HG03439 (cell line): Measurements from ENCODE around the gene CDC42EP4.

Experiments used
- ATAC-seq: cut with Tn5 transposase; IDR thresholded peaks from one replicate; pipeline ENCODE4 v1.9.1; 2021; ENCODE audit warnings: mild to moderate bottlenecking, moderate library complexity; ENCODE audit not compliant: unreplicated experiment

Gene CDC42EP4, protein sequence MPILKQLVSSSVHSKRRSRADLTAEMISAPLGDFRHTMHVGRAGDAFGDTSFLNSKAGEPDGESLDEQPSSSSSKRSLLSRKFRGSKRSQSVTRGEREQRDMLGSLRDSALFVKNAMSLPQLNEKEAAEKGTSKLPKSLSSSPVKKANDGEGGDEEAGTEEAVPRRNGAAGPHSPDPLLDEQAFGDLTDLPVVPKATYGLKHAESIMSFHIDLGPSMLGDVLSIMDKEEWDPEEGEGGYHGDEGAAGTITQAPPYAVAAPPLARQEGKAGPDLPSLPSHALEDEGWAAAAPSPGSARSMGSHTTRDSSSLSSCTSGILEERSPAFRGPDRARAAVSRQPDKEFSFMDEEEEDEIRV

GRCh38 chr17:73311781-73312641, at the start of gene CDC42EP4:
Gene CDC42EP4, minus strand, starts transcription at chr17:73312001. Its CDS starts 25,501 bp downstream, at chr17:73286500.
- peak; percentile 87 for ATAC-seq

GRCh38 chr17:73360961-73361761, 49.4 kb upstream of the CDC42EP4 start:
- ATAC-seq: no peak

DNA sequence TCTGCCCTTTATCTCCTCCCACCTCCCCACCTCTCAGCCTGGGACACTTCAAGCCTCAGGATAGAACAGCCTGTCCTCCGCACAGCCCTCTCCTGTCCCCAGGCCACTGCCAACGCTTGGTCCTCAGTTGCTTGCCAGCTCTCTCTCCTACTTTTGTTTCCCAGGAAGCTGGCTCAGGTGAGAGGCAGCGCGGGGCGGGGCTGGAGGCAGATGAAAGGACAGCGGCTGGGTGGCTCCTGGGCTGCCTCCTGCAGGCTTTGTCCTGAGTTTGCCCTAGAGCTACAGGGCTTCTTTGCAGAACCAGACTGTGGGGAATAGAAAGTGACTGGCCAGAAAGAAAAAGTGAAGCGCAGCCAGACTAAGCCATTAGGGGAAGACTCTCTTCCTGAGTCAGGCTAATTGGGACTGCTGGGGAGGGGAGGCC, 48.2 kb upstream of the CDC42EP4 start:
- no peak for ATAC-seq

DNA sequence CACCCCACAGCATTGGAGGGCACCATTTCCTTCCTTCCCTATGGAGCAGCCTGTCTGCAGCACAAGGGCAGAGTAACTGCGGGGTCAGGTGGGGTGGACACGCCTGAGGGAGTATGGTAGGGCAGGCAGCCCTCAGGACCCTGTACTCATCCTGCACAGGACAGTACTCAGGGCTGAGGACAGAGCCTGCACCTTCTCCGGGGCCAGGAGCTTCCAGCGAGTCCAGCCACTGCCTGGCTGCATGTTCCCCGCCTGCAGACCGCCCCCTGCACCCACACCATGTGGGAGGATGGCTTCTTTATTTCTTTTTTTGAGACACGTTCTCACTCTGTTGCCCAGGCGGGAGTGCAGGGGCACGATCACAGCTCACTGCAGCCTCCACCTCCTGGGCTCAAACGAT, 47.6 kb upstream of the CDC42EP4 start:
- no peak for ATAC-seq

DNA sequence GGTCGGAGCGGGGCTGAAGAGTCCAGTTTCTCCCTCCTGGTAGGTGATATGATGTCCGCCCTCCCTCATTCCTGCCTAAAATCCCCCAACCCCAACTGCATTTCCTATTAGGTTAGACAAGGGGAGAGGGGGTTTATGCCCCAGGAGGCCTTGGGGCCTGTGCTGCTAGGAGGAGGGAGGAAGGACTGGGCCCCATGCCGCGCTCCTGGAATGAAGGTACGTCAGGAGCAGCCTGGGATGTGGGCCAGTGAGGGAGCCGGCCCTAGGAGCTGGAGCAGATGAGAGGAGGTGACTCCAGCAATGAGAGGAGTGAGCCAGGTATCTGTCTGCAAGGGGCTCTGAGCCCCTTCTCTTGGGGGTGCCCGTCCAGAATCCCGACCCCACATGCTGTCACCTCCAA, 46.9 kb upstream of the CDC42EP4 start:
- ATAC-seq: no peak

- ATAC-seq: no peak
Observed at GRCh38 chr17:73357981-73358380, 46.2 kb upstream of the CDC42EP4 start.

DNA sequence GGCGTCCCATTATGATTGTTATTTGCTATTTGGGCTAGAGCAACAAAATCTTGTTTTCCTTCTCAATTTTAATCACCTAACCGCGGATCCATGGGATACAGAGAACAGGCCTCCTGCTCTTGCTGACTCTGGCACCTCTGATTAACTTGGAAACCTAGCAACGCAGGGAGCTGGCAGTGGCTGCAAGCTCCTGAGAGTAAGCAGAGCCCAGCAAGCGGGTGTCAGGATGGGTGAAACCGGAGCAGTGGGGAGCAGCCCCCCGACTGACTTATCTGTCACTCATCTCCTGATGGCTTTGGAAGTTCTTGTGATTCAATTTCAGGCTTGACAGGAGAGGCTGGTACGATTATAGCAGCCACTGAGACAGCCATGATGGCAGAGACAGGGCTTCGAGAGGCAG, 45.5 kb upstream of the CDC42EP4 start:
- no peak for ATAC-seq

DNA sequence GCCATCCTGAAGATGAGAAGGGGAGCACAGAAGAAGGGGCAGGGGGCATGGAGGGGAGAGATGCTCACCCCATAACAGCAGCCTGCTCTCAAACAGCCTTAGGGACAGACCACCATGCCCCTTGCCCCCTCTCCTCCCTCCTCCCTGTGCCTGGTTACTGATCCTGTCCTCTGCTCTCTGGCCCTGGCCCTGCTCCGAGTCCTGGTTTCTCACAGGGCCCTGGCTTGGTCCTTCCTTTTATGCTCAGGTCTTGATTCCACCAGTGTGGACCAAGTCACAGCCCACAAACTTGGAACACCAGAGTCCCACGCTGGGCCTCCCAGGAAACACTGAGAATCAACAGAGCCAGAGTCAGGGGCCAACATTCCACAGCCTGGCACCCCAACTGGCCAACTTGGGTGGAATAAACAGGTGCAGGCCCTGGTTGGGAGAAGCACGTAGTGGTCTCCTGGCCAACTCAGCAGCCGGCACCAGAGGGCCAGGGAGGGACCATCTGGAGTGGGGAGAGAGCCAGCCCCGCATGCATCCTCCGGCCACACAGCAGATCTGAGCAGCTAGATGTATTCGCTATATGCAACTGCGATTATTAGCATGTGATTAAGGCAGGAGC, 44.9 kb upstream of the CDC42EP4 start:
- ATAC-seq: no peak

GRCh38 chr17:73354423-73355284, 42.9 kb upstream of the CDC42EP4 start:
- ATAC-seq: no peak

GRCh38 chr17:73352261-73352660, 40.5 kb upstream of the CDC42EP4 start:
- no peak for ATAC-seq

- no peak for ATAC-seq
Observed at GRCh38 chr17:73351764-73352163, 40.0 kb upstream of the CDC42EP4 start.

- no peak for ATAC-seq
Observed at GRCh38 chr17:73350864-73351263, 39.1 kb upstream of the CDC42EP4 start.

- ATAC-seq: no peak
Observed at GRCh38 chr17:73349647-73350046, 37.8 kb upstream of the CDC42EP4 start.

- no peak for ATAC-seq
Observed at GRCh38 chr17:73349138-73349537, 37.3 kb upstream of the CDC42EP4 start.

GRCh38 chr17:73348829-73349095, 37.0 kb upstream of the CDC42EP4 start:
- ATAC-seq: no peak

DNA sequence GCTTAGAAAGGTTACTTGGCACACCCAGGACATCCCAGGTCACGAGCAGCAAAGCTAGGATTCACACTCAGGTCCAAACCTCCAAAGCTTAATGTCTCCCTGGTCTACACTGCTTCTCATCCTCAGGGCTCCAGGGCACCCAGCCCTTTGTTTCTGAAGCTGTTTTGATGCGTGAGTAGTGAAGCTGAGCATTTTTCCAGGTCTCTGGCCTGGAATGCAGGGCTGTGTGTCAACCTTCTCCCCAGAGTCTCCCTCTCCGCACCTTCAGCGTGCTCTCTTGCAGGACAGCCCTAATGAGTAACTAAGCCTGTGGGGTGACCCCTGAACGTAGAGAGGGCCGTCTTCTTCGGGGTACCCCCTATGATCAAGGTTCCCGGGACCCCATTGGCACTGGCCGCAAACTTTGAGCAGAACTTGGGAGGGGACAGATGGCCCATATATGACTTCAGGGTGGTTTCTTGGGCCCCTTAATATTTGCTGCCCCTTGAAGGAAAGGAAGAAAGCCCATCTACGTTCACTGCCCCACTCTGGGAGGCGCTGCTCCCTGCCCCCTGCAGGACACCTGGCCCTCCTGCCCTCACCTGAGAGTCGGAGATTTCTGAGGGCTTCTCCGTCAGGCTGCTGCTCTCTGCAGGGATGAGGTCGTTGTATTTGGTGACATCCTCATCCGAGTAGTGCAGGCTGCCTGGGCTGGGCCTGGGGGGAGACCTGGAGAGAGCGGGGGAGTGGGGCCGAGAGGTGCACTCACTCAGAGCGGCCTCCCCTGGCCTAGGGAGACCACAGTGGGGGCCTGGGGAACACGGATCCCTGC, 36.4 kb upstream of the CDC42EP4 start:
- no peak for ATAC-seq

DNA sequence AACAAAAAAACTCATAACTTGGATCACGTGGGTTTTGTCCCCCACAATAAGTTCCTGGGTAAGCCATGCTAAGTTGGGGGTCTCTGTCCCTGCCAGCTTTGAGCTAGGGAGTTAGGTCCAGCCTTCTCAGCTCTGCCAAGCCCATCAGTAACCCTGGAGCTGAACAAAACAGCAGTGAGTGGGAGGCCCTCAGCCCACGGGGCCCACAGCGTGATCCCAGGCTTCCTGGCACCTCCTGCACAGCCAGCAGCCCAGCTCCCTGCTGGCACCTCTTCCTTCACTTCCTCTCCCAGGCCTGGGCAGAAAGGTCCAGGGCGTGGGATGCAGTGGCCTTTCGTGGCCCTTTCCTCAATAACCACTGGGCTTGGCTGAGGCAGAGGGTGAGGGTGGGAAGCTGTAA, 35.5 kb upstream of the CDC42EP4 start:
- ATAC-seq: no peak

DNA sequence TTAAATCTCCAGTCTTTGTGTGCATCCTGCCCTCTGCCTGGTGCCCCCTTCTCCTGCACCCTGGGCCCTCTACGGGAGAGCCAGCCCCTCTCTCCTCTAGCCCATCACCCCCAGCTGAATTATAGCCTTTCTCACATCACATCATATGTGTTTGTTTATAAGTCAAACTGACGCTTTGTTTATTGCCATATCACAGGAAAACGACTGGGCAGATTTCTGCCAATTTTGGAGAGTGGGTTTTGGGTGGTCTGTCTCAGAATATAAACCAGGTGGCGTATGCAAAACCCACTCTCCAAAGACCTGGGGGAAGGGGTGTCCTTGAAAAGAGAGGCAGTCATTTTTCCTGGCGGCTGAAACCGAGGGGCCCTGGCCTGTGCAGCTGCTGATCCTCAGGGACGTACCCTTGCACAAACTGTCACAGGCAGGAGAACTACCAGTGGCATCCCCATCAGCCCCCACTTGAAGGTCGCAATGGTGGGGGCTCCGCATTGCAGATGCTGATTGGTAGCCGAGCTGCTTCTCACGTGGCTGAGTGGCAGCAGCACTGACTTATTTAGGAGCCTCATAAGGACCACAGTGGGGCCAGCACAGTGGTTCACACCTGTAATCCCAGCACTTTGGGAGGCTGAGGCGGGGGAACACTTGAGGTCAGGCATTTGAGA, 34.8 kb upstream of the CDC42EP4 start:
- ATAC-seq: no peak
